GM12865 (cell line): ENCODE results near the gene RFC1.

Experiments
- DNase-seq: peaks from one replicate; pipeline ENCODE4 v3.0.0; 2010; ENCODE audit warnings: low read depth
- H3K4me3 ChIP-seq: 2 replicates; pipeline ENCODE4 v1.5.1; 2011; ENCODE audit warnings: mild to moderate bottlenecking, low read depth, low read length, control low read depth
- TF ChIP-seq, protein P1 (sequence below): IDR thresholded peaks from 2 replicates; pipeline ENCODE4 v1.5.1; 2011; ENCODE audit warnings: low read length, control low read depth, low read depth, inconsistent platforms; ENCODE audit not compliant: insufficient read depth; ENCODE audit errors: missing control alignments

Gene RFC1

GRCh38 chr4:39349326-39349725, 16.8 kb downstream of the RFC1 start:
- TF ChIP-seq, protein P1, sequence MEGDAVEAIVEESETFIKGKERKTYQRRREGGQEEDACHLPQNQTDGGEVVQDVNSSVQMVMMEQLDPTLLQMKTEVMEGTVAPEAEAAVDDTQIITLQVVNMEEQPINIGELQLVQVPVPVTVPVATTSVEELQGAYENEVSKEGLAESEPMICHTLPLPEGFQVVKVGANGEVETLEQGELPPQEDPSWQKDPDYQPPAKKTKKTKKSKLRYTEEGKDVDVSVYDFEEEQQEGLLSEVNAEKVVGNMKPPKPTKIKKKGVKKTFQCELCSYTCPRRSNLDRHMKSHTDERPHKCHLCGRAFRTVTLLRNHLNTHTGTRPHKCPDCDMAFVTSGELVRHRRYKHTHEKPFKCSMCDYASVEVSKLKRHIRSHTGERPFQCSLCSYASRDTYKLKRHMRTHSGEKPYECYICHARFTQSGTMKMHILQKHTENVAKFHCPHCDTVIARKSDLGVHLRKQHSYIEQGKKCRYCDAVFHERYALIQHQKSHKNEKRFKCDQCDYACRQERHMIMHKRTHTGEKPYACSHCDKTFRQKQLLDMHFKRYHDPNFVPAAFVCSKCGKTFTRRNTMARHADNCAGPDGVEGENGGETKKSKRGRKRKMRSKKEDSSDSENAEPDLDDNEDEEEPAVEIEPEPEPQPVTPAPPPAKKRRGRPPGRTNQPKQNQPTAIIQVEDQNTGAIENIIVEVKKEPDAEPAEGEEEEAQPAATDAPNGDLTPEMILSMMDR: no peak
- no peak overlapping the region for H3K4me3 ChIP-seq
- no peak for DNase-seq

DNA sequence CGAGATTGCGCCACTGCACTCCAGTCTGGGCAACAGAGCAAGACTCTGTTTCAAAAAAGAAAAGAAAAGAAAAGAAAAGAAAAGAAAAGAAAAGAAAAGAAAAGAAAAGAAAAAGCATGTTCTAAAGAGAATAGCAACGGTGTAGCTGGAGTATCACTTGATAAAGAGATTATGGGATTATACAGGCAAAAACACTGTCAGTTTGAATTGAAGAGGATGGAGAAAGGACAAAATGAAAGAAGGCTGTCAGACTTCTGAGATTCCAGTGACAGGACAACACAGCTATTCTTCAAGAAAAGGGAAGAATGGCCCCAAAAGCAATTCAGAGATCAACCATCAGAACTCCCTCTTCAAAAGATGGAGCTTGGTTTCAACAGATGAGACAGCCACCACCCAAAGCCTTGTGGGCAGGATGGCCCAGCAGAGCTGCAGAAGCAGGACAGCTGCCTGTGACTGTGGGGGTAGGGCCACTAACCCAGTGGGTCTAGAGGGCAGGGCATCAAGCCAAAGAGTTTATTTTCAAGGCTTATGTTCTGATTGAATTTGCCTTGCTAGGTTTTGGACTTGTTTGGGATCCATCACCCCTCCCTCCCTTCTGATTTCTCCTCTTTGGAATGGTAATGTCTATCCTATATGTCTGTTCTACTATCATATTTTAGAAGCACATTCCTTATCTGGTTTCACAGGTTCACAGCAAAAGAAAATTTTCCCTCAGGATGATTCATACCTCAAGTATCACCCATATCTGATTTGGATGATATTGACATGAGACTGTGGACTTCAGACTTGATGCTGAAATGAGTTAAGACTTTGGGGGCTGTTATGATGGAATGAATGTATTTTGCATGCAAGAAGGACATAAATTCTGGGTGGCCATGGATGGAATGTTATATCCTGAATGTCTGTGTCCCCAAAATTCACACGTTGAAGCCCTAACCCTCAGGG, 17.5 kb downstream of the RFC1 start:
- TF ChIP-seq, protein P1: no peak
- no peak for DNase-seq
- H3K4me3 ChIP-seq: no peak overlapping the region

- H3K4me3 ChIP-seq: no peak overlapping the region
- TF ChIP-seq, protein P1: no peak
- no peak for DNase-seq
These were observed 19.2 kb downstream of the RFC1 start for GRCh38 chr4:39346856-39347519.

DNA sequence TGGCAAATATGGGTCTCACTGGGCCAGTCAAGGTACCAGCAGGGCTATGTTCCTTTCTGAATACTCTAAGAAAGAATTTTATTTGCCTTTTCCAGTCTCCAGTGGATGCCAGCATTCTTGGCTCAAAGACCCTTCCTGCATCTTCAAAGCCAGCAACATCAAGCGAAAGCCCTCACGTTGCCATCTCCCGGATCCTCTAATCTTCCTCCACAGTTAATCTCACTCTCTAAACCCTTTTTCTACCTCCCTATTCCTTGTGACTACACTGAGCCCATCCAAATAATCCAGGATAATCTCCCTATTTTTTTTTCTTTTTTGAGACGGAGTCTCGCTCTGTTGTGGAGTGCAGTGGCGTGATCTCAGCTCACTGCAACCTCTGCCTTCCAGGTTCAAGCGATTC, 23.4 kb downstream of the RFC1 start:
- no peak overlapping the region for H3K4me3 ChIP-seq
- no peak for DNase-seq
- TF ChIP-seq, protein P1: no peak

- TF ChIP-seq, protein P1: no peak
- DNase-seq: no peak
- no peak overlapping the region for H3K4me3 ChIP-seq
These were observed 25.0 kb downstream of the RFC1 start for GRCh38 chr4:39341075-39341725.

DNA sequence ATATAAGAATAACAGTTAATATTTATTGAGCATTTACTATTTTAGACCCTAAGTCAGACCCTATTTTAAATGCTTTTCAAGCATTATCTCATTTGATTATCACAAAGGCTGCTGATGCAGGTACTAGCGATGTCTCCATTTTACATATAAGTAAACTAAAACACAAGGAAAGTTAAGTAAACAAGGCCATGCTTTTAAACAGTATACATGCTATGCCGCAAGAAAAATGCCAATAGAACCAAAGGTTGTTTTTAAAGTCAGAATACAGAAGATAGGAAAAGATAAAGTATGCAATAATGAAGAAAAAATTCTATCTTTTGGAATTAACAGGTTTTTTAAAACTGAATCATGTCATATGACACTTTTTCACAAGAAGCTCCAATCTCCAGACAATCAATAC, 26.2 kb downstream of the RFC1 start:
- TF ChIP-seq, protein P1: no peak
- no peak for DNase-seq
- H3K4me3 ChIP-seq: no peak overlapping the region
